Measurements from ENCODE around the gene H1-8.

- TF ChIP-seq EP300 (IDR thresholded peaks at IDR 0.05) (no peak), POLR2A (IDR thresholded peaks at IDR 0.05) (no peak), CTCF (IDR thresholded peaks at IDR 0.05) (no peak)
Observed at GRCh38 chr3:129526121-129526900, 16.7 kb upstream of the H1-8 start.
